HEK293T (cell line): Measurements from ENCODE around the gene ARHGAP26.
"Not testable (repeated sequence)": the region's sequence is repeated elsewhere in the genome, so short reads cannot be mapped to it uniquely, and the experiment has no call there.

Experiments used
- CTCF ChIA-PET: fragments of 350-600 bp; formaldehyde crosslinking; extraction: SDS; loops from one replicate; lab custom pipeline; 2021; ENCODE audit warnings: antibody characterized with exemption, inconsistent platforms; lab: Yijun Ruan, JAX
- POLR2A ChIA-PET: fragments of 350-600 bp; formaldehyde crosslinking; extraction: SDS; loops from one replicate; lab custom pipeline; 2020; ENCODE audit warnings: antibody characterized with exemption, inconsistent platforms; lab: Yijun Ruan, JAX
- DNase-seq: peaks from one replicate; pipeline ENCODE4 v3.0.0; 2012; ENCODE audit warnings: mixed read lengths; ENCODE audit errors: extremely low spot score
- ARNT ChIP-seq: fragments of 450-650 bp; IDR thresholded peaks from 2 replicates; pipeline ENCODE4 v1.6.1; 2017; ENCODE audit warnings: mild to moderate bottlenecking
- BHLHE40 ChIP-seq: fragments of 450-650 bp; IDR thresholded peaks from 2 replicates; pipeline ENCODE4 v1.6.1; 2016; ENCODE audit warnings: mild to moderate bottlenecking, moderate library complexity, borderline replicate concordance
- CTBP1 ChIP-seq: fragments of 450-650 bp; IDR thresholded peaks from 2 replicates; pipeline ENCODE4 v1.6.1; 2016; ENCODE audit warnings: borderline replicate concordance
- ELF4 ChIP-seq: fragments of 450-650 bp; IDR thresholded peaks from 2 replicates; pipeline ENCODE4 v1.6.1; 2017; ENCODE audit warnings: antibody characterized with exemption
- FOXA1 ChIP-seq: fragments of 450-650 bp; IDR thresholded peaks from 2 replicates; pipeline ENCODE4 v1.6.1; 2016; ENCODE audit warnings: mild to moderate bottlenecking
- FOXK2 ChIP-seq: fragments of 450-650 bp; IDR thresholded peaks from 2 replicates; pipeline ENCODE4 v1.6.1; 2016; ENCODE audit warnings: mild to moderate bottlenecking
- FOXM1 ChIP-seq: fragments of 450-650 bp; IDR thresholded peaks from 2 replicates; pipeline ENCODE4 v1.6.1; 2017; ENCODE audit warnings: mild to moderate bottlenecking, borderline replicate concordance
- HDGF ChIP-seq: fragments of 450-650 bp; IDR thresholded peaks from 2 replicates; pipeline ENCODE4 v1.6.1; 2017; ENCODE audit warnings: antibody characterized with exemption, borderline replicate concordance
- L3MBTL2 ChIP-seq: fragments of 450-650 bp; conservative IDR thresholded peaks from 2 replicates; pipeline ENCODE4 v1.6.1; 2016; ENCODE audit warnings: mild to moderate bottlenecking
- LEF1 ChIP-seq: fragments of 450-650 bp; IDR thresholded peaks from 2 replicates; pipeline ENCODE4 v1.6.1; 2017; ENCODE audit warnings: mild to moderate bottlenecking, borderline replicate concordance
- NFRKB ChIP-seq: fragments of 450-650 bp; IDR thresholded peaks from 2 replicates; pipeline ENCODE4 v1.6.1; 2016; ENCODE audit warnings: mild to moderate bottlenecking, moderate library complexity
- SP1 ChIP-seq: fragments of 450-650 bp; IDR thresholded peaks from 2 replicates; pipeline ENCODE4 v1.6.1; 2017
- SUZ12 ChIP-seq: fragments of 450-650 bp; IDR thresholded peaks from 2 replicates; pipeline ENCODE4 v1.6.1; 2016; ENCODE audit warnings: mild to moderate bottlenecking
- TARDBP ChIP-seq: fragments of 450-650 bp; IDR thresholded peaks from 2 replicates; pipeline ENCODE4 v1.6.1; 2016
- ZNF384 ChIP-seq: fragments of 450-650 bp; IDR thresholded peaks from 2 replicates; pipeline ENCODE4 v1.6.1; 2016
- TF ChIP-seq, protein P1 (sequence below): fragments of 450-650 bp; IDR thresholded peaks from 2 replicates; pipeline ENCODE4 v1.6.1; 2016

Gene ARHGAP26

GRCh38 chr5:142984525-142984924 lies 214.3 kb downstream of the ARHGAP26 start:
- no peak for DNase-seq
- POLR2A ChIA-PET = no interaction called here
- TF ChIP-seq, protein P1, sequence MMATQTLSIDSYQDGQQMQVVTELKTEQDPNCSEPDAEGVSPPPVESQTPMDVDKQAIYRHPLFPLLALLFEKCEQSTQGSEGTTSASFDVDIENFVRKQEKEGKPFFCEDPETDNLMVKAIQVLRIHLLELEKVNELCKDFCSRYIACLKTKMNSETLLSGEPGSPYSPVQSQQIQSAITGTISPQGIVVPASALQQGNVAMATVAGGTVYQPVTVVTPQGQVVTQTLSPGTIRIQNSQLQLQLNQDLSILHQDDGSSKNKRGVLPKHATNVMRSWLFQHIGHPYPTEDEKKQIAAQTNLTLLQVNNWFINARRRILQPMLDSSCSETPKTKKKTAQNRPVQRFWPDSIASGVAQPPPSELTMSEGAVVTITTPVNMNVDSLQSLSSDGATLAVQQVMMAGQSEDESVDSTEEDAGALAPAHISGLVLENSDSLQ = no peak
- no peak for TF ChIP-seq CTBP1
- TF ChIP-seq LEF1 = no peak
- TF ChIP-seq SP1 = no peak
- TF ChIP-seq HDGF = no peak
- CTCF ChIA-PET = interaction anchor here (0.5 to 0.7 kb wide), 2 partner anchors 235 to 271 kb away, joined by 3 to 9 read pairs; no protein-coding TSS in a partner anchor

DNA sequence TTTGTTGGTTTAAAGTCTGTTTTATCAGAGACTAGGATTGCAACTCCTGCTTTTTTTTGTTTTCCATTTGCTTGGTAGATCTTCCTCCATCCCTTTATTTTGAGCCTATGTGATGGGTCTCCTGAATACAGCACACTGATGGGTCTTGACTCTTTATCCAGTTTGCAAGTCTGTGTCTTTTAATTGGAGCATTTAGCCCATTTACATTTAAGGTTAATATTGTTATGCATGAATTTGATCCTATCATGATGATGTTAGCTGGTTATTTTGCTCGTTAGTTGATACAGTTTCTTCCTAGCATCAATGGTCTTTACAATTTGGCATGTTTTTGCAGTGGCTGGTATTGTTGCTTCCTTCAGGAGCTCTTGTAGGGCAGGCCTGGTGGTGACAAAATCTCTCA lies 219.1 kb downstream of the ARHGAP26 start:
- POLR2A ChIA-PET, DNase-seq, CTCF ChIA-PET: not testable (repeated sequence)

- DNase-seq, CTCF ChIA-PET, POLR2A ChIA-PET: not testable (repeated sequence)
Observed at GRCh38 chr5:142990073-142990472, 219.9 kb downstream of the ARHGAP26 start.

- ChIA-PET POLR2A (no interaction called here), CTCF (no interaction called here)
- TF ChIP-seq ARNT = no peak
- no peak for TF ChIP-seq SUZ12
- TF ChIP-seq, protein P1 = no peak
- no peak for TF ChIP-seq NFRKB
- no peak for TF ChIP-seq BHLHE40
- no peak for TF ChIP-seq L3MBTL2
- no peak for TF ChIP-seq HDGF
- TF ChIP-seq ZNF384 = no peak
- TF ChIP-seq TARDBP = no peak
- TF ChIP-seq FOXM1 = no peak
- TF ChIP-seq ELF4 = no peak
- DNase-seq = no peak
Observed at GRCh38 chr5:142994218-142994617, 224.0 kb downstream of the ARHGAP26 start.

DNA sequence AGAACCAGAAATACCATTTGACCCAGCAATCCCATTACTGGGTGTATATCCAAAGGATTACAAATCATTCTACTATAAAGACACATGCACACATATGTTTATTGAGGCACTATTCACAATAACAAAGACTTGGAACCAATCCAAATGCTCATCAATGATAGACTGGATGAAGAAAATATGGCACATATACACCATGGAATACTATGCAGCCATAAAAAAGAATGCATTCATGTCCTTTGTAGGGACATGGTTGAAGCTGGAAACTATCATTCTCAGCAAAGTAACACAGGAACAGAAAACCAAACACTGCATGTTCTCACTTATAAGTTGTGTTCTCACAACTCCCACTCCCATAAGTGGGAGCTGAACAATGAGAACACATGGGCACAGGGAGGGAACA lies 225.4 kb downstream of the ARHGAP26 start:
- POLR2A ChIA-PET, DNase-seq, CTCF ChIA-PET: not testable (repeated sequence)

- POLR2A ChIA-PET = no interaction called here
- TF ChIP-seq, protein P1 = no peak
- TF ChIP-seq ELF4 (no peak), NFRKB (no peak), L3MBTL2 (no peak)
- DNase-seq = no peak
- CTCF ChIA-PET = no interaction called here
Observed at GRCh38 chr5:142997591-142997990, 227.4 kb downstream of the ARHGAP26 start.

- POLR2A ChIA-PET = no interaction called here
- no peak for DNase-seq
- no peak for TF ChIP-seq ARNT
- TF ChIP-seq ZNF384 = no peak
- TF ChIP-seq ELF4 = no peak
- no peak for TF ChIP-seq FOXK2
- TF ChIP-seq NFRKB = no peak
- no peak for TF ChIP-seq LEF1
- TF ChIP-seq TARDBP = no peak
- TF ChIP-seq BHLHE40 = no peak
- no peak for TF ChIP-seq FOXA1
- TF ChIP-seq SUZ12 = no peak
- CTCF ChIA-PET = interaction anchor here (0.6 kb wide), 1 partner anchor 250 kb away, joined by 3 read pairs; no protein-coding TSS in a partner anchor
Observed at GRCh38 chr5:142998316-142999020, 228.3 kb downstream of the ARHGAP26 start.

DNA sequence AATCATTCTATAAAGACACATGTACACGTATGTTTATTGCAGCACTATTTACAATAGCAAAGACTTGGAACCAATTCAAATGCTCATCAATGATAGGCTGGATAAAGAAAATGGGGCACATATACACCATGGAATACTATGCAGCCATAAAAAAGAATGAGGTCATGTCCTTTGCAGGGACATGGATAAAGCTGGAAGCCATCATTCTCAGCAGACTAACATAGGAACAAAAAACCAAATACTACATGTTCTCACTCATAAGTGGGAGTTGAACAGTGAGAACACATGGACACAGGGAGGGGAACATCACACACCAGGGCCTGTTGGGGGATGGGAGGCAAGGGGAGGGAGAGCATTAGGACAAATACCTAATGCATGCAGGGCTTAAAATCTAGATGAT lies 230.4 kb downstream of the ARHGAP26 start:
- DNase-seq, POLR2A ChIA-PET: not testable (repeated sequence)
- CTCF ChIA-PET = interaction anchor here (0.6 kb wide), 1 partner anchor 809 kb away, joined by 5 read pairs; no protein-coding TSS in a partner anchor
